GM23338 (cell line): ENCODE data around the gene LILRA6.

Source experiments
- CREB1 ChIP-seq: fragments of 250-450 bp; sonication (Bioruptor Pico); IDR thresholded peaks from 2 replicates; pipeline ENCODE4 v1.5.0; 2020; ENCODE audit warnings: low read depth, mild to moderate bottlenecking, moderate library complexity
- CTCF ChIP-seq, 2 experiments: fragments of 200-600 bp in 1 of 2; sonication (generic) in 1 of 2; conservative IDR thresholded peaks; 2 replicates each; pipeline versions ENCODE4 v1.5.1 to v1.6.1; 2016 to 2017; ENCODE audit warnings: antibody characterized with exemption in 2 of 2, low read depth in 2 of 2, mild to moderate bottlenecking in 2 of 2, moderate library complexity in 1 of 2
- ETS1 ChIP-seq: IDR thresholded peaks from 2 replicates; pipeline ENCODE4 v1.6.1; 2016; ENCODE audit warnings: antibody characterized with exemption
- EZH2 ChIP-seq: fragments of 200-600 bp; sonication (generic); IDR thresholded peaks from one replicate; pipeline ENCODE4 v1.8.0; 2017; ENCODE audit warnings: antibody characterized with exemption, mild to moderate bottlenecking, low read depth; ENCODE audit not compliant: unreplicated experiment
- EZH2phosphoT487 ChIP-seq: fragments of 200-600 bp; sonication (generic); IDR thresholded peaks from one replicate; pipeline ENCODE4 v1.8.1; 2018; ENCODE audit warnings: antibody characterized with exemption; ENCODE audit not compliant: unreplicated experiment
- POLR2AphosphoS5 ChIP-seq: IDR thresholded peaks from 2 replicates; pipeline ENCODE4 v1.6.1; 2016; ENCODE audit warnings: antibody characterized with exemption, low read depth
- REST ChIP-seq: IDR thresholded peaks from one replicate; pipeline ENCODE4 v1.6.1; 2018; ENCODE audit warnings: antibody characterized with exemption; ENCODE audit not compliant: unreplicated experiment
- ZNF114 ChIP-seq: fragments of 250-450 bp; sonication (Bioruptor Pico); IDR thresholded peaks from 2 replicates; pipeline ENCODE4 v1.5.0; 2020; ENCODE audit warnings: mild to moderate bottlenecking, moderate library complexity
- ZNF331 ChIP-seq: fragments of 250-450 bp; sonication (Bioruptor Pico); IDR thresholded peaks from 2 replicates; pipeline ENCODE4 v1.5.0; 2020; ENCODE audit warnings: low read depth, mild to moderate bottlenecking, moderate library complexity
- TF ChIP-seq, protein P1 (sequence below): fragments of 250-450 bp; sonication (Bioruptor Pico); IDR thresholded peaks from 2 replicates; pipeline ENCODE4 v1.5.0; 2020; ENCODE audit warnings: mild to moderate bottlenecking, moderate library complexity

DNA sequence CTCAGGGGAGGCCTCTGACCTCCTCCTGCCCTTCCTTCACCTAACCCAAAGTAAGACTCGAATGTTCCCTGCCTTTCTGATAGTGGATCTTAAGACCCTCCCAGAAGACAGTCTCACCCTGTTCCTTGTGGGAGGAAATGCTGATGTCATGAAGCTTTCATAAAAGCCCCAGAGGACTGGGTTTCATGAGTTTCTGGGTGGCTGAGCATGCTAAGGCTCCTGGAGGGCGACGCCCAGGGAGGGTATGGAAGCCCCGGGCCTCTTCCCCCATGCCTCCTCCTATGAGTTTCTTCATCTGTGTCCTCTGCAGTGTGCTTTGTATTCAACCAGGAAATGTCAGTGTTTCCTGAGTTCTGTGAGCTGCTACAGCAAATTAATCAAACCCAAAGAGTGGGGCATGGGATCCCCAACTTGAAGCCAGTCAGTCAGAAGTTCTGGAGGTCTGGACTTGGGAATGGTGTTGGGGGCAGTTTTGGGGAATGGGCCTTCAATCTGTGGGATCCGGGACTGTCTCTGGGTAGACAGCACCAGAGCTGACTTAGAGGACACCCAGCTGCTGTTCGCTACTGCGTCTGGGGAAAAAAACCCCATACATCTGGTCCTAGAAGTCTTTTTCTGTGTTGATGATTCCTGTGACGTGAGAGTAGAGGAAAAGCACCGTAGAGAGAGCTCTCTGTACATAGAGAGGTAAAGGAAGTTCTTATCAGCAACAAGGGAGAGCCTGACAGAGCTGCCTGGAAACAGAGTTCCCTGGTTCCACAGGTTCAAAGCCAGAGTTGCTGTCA lies 40.3 kb upstream of the LILRA6 start:
- TF ChIP-seq CTCF (conservative IDR thresholded peaks at IDR 0.05; ENCODE audit: low read depth in 2 of 2), result no peak
- TF ChIP-seq EZH2phosphoT487, result no peak
- no peak for TF ChIP-seq ZNF331 (CRISPR knock-in tag)
- TF ChIP-seq POLR2AphosphoS5, result no peak
- TF ChIP-seq REST, result no peak
- TF ChIP-seq ETS1, result no peak
- TF ChIP-seq EZH2, result no peak
- no peak for TF ChIP-seq CREB1 (CRISPR knock-in tag)
- TF ChIP-seq, protein P1, sequence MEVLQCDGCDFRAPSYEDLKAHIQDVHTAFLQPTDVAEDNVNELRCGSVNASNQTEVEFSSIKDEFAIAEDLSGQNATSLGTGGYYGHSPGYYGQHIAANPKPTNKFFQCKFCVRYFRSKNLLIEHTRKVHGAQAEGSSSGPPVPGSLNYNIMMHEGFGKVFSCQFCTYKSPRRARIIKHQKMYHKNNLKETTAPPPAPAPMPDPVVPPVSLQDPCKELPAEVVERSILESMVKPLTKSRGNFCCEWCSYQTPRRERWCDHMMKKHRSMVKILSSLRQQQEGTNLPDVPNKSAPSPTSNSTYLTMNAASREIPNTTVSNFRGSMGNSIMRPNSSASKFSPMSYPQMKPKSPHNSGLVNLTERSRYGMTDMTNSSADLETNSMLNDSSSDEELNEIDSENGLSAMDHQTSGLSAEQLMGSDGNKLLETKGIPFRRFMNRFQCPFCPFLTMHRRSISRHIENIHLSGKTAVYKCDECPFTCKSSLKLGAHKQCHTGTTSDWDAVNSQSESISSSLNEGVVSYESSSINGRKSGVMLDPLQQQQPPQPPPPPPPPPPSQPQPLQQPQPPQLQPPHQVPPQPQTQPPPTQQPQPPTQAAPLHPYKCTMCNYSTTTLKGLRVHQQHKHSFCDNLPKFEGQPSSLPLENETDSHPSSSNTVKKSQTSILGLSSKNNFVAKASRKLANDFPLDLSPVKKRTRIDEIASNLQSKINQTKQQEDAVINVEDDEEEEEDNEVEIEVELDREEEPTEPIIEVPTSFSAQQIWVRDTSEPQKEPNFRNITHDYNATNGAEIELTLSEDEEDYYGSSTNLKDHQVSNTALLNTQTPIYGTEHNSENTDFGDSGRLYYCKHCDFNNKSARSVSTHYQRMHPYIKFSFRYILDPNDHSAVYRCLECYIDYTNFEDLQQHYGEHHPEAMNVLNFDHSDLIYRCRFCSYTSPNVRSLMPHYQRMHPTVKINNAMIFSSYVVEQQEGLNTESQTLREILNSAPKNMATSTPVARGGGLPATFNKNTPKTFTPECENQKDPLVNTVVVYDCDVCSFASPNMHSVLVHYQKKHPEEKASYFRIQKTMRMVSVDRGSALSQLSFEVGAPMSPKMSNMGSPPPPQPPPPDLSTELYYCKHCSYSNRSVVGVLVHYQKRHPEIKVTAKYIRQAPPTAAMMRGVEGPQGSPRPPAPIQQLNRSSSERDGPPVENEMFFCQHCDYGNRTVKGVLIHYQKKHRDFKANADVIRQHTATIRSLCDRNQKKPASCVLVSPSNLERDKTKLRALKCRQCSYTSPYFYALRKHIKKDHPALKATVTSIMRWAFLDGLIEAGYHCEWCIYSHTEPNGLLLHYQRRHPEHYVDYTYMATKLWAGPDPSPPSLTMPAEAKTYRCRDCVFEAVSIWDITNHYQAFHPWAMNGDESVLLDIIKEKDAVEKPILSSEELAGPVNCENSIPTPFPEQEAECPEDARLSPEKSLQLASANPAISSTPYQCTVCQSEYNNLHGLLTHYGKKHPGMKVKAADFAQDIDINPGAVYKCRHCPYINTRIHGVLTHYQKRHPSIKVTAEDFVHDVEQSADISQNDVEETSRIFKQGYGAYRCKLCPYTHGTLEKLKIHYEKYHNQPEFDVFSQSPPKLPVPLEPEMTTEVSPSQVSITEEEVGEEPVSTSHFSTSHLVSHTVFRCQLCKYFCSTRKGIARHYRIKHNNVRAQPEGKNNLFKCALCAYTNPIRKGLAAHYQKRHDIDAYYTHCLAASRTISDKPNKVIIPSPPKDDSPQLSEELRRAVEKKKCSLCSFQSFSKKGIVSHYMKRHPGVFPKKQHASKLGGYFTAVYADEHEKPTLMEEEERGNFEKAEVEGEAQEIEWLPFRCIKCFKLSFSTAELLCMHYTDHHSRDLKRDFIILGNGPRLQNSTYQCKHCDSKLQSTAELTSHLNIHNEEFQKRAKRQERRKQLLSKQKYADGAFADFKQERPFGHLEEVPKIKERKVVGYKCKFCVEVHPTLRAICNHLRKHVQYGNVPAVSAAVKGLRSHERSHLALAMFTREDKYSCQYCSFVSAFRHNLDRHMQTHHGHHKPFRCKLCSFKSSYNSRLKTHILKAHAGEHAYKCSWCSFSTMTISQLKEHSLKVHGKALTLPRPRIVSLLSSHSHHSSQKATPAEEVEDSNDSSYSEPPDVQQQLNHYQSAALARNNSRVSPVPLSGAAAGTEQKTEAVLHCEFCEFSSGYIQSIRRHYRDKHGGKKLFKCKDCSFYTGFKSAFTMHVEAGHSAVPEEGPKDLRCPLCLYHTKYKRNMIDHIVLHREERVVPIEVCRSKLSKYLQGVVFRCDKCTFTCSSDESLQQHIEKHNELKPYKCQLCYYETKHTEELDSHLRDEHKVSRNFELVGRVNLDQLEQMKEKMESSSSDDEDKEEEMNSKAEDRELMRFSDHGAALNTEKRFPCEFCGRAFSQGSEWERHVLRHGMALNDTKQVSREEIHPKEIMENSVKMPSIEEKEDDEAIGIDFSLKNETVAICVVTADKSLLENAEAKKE (CRISPR knock-in tag), result no peak
- TF ChIP-seq ZNF114 (CRISPR knock-in tag), result no peak
